Endothelial cell of umbilical vein (primary cell): ENCODE data around the gene TOM1L1. TPM values are rescaled to one million over a fixed set of nuclear protein-coding genes. Genes with fewer than 3 reads are reported as not detected.

ENCODE experiments used
- BruUV-seq: library from RNA; stranded (reverse); fragments of 400-500 nt; replicated peaks from 2 replicates; lab custom pipeline; 2021; lab: Mats Ljungman, UMichigan
- CTCF ChIA-PET: fragments of 300-600, 350-600 bp; sonication (Branson Sonifier 250); formaldehyde crosslinking; loops from one replicate; lab custom pipeline; 2021; ENCODE audit warnings: antibody characterized with exemption, inconsistent platforms; lab: Charles Lee
- POLR2A ChIA-PET: fragments of 300-600, 350-600 bp; sonication (Branson Sonifier 250); formaldehyde crosslinking; loops from one replicate; lab custom pipeline; 2021; ENCODE audit warnings: antibody characterized with exemption, inconsistent platforms; lab: Charles Lee
- DNase-seq: peaks from one replicate; pipeline ENCODE4 v3.0.0-alpha.2; 2011; ENCODE audit warnings: low read depth, low spot score
- FAIRE-seq: peaks from 2 replicates; lab custom pipeline; 2011; peaks lifted over from hg19 to GRCh38; lab: Jason Lieb, UNC
- H2AFZ ChIP-seq: 2 replicates; pipeline ENCODE4 v1.6.0; 2012; ENCODE audit warnings: low read depth, low read length, control low read depth, inconsistent platforms
- H3K27ac ChIP-seq: 2 replicates; pipeline ENCODE4 v1.5.1; 2011; ENCODE audit warnings: low read depth, mild to moderate bottlenecking, control low read depth, low read length, moderate library complexity; ENCODE audit not compliant: insufficient read depth
- H3K27me3 ChIP-seq, 2 experiments: 2 replicates each; pipeline versions ENCODE4 v1.6.0 to v1.6.1; 2011; ENCODE audit warnings: low read length in 2 of 2, mixed read lengths in 1 of 2; ENCODE audit not compliant: control insufficient read depth in 2 of 2, insufficient read depth in 2 of 2
- H3K36me3 ChIP-seq, 2 experiments: 2 replicates in 1 of 2; 3 replicates in 1 of 2; pipeline ENCODE4 v1.5.1; 2011; ENCODE audit warnings: low read length in 2 of 2, mild to moderate bottlenecking in 1 of 2, moderate library complexity in 1 of 2; ENCODE audit not compliant: control insufficient read depth in 2 of 2, insufficient read depth in 2 of 2; ENCODE audit errors: extremely low read depth in 1 of 2
- H3K4me1 ChIP-seq: 3 replicates; pipeline ENCODE4 v1.5.1; 2011; ENCODE audit warnings: mild to moderate bottlenecking, low read length; ENCODE audit not compliant: control insufficient read depth, insufficient read depth; ENCODE audit errors: extremely low read depth
- H3K4me2 ChIP-seq: 2 replicates; pipeline ENCODE4 v1.6.1; 2011; ENCODE audit warnings: low read length, control low read depth, mixed read lengths; ENCODE audit not compliant: insufficient read depth
- H3K4me3 ChIP-seq, 3 experiments: fragments of 200-600 bp in 1 of 3; sonication (generic), shearing (Covaris generic) in 1 of 3; replicated peaks in 1 of 3; 2 replicates each; pipeline ENCODE4 v1.5.1; 2011 to 2016; ENCODE audit warnings: control low read depth in 3 of 3, low read length in 3 of 3, mild to moderate bottlenecking in 2 of 3, inconsistent platforms in 1 of 3, low read depth in 1 of 3, moderate library complexity in 1 of 3; ENCODE audit not compliant: insufficient read depth in 1 of 3
- H3K79me2 ChIP-seq: 2 replicates; pipeline ENCODE4 v1.6.0; 2012; ENCODE audit warnings: low read length, inconsistent platforms; ENCODE audit not compliant: control insufficient read depth, insufficient read depth
- H3K9ac ChIP-seq: replicated peaks from 2 replicates; pipeline ENCODE3; 2011; ENCODE audit warnings: low read length, control low read depth; ENCODE audit not compliant: insufficient read depth; ENCODE audit errors: extremely low read depth
- H3K9me1 ChIP-seq: replicated peaks from 3 replicates; pipeline ENCODE4 v1.6.0; 2011; ENCODE audit warnings: mild to moderate bottlenecking, low read length; ENCODE audit not compliant: control insufficient read depth, insufficient read depth; ENCODE audit errors: extremely low read depth
- H3K9me3 ChIP-seq: replicated peaks from 2 replicates; pipeline ENCODE4 v1.5.1; 2012; ENCODE audit warnings: low read length, inconsistent platforms; ENCODE audit not compliant: control insufficient read depth, insufficient read depth
- H4K20me1 ChIP-seq: replicated peaks from 2 replicates; pipeline ENCODE3; 2011; ENCODE audit warnings: mild to moderate bottlenecking, low read length; ENCODE audit not compliant: control insufficient read depth, insufficient read depth; ENCODE audit errors: extremely low read depth
- EZH2 ChIP-seq: IDR thresholded peaks from 2 replicates; pipeline ENCODE4 v1.6.1; 2012; ENCODE audit warnings: borderline replicate concordance, low read depth, mild to moderate bottlenecking, moderate library complexity, low read length, inconsistent platforms; ENCODE audit not compliant: severe bottlenecking
- FOS ChIP-seq: IDR thresholded peaks from 2 replicates; pipeline ENCODE4 v1.6.1; 2011; ENCODE audit warnings: mild to moderate bottlenecking, low read length, moderate library complexity, borderline replicate concordance; ENCODE audit not compliant: insufficient read depth
- GATA2 ChIP-seq: IDR thresholded peaks from 2 replicates; pipeline ENCODE4 v1.7.0; 2011; ENCODE audit warnings: low read depth, mild to moderate bottlenecking, moderate library complexity, mixed read lengths, low read length; ENCODE audit not compliant: insufficient read length, insufficient read depth
- JUN ChIP-seq: IDR thresholded peaks from 2 replicates; pipeline ENCODE4 v1.6.1; 2011; ENCODE audit warnings: borderline replicate concordance, low read depth; ENCODE audit not compliant: insufficient read length, insufficient read depth
- MYC ChIP-seq: IDR thresholded peaks from one replicate; pipeline ENCODE4 v1.6.1; 2011; ENCODE audit warnings: mild to moderate bottlenecking, low read depth, low read length
- POLR2A ChIP-seq: IDR thresholded peaks from 2 replicates; pipeline ENCODE4 v1.6.1; 2012; ENCODE audit warnings: low read depth, mild to moderate bottlenecking, control low read depth, low read length
- POLR2AphosphoS5 ChIP-seq: IDR thresholded peaks from 2 replicates; pipeline ENCODE4 v1.6.1; 2012; ENCODE audit warnings: low read depth, mild to moderate bottlenecking, control low read depth, low read length, moderate library complexity; ENCODE audit not compliant: insufficient read depth
- dilution Hi-C: fragments of 300-500 bp; cut with MboI; formaldehyde crosslinking; loops from one replicate; pipeline ENCODE4 v1.15.0; 2019; ENCODE audit warnings: low sequenced_read_pairs; ENCODE audit not compliant: extremely low pct_ligation_motif_present
- intact Hi-C: fragments of 100-400 bp; cut with micrococcal nuclease; formaldehyde crosslinking; loops from one replicate; pipeline ENCODE4 v1.10.0; 2022
- polyA plus RNA-seq, 4 experiments: library from polyadenylated mRNA; depleted of rRNA in 3 of 4; stranded (reverse) in 3 of 4; unstranded in 1 of 4; fragments of >200 nt; gene quantifications; 2 replicates each; pipeline versions ENCODE4 v1.2.1 to v1.2.3, GENCODE V29; 2011 to 2012; ENCODE audit warnings: missing spikeins in 1 of 4
- total RNA-seq: library from RNA; stranded (reverse); gene quantifications from 2 replicates; pipeline ENCODE4 v1.2.3, GENCODE V29; 2021
- TF ChIP-seq, protein P1 (sequence below): IDR thresholded peaks from 2 replicates; pipeline ENCODE4 v1.6.1; 2011; ENCODE audit not compliant: insufficient read depth, insufficient read length
- TF ChIP-seq, protein P2 (sequence below), 2 donors: IDR thresholded peaks; 1 replicate in 1 of 2; 2 replicates in 1 of 2; pipeline ENCODE4 v1.5.1; 2011; ENCODE audit warnings: low read length in 2 of 2, mild to moderate bottlenecking in 2 of 2, moderate library complexity in 2 of 2, control low read depth in 1 of 2, inconsistent platforms in 1 of 2, low read depth in 1 of 2; ENCODE audit not compliant: insufficient read depth in 1 of 2; ENCODE audit errors: extremely low read depth in 1 of 2

The TOM1L1 gene
- total and polyA plus RNA-seq, 2 donors (not counting 3 experiments of a cell fraction or from before 2014, with no cell fraction given) = 0.44 to 0.60 TPM

DNA sequence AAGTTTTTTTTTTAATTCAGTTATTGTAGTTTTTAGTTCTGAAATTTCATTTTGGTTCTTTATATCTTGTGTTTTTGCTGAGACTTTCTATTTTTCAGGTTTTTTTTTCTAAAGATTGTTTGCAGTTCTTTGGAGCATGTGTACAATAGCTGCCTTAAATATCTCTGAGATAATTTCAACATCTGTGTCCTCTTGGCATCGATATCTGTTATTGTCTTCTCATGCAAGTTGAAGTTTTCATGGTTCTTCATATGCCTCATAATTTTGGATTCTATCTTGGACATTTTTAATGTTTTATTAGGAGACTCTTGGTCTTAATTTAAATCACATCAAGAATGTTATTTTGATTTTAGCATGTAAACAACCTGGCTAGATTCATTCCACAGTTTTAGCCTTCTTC is 45.0 kb downstream of the TOM1L1 start:
- Histone ChIP-seq H3K4me3 (no peak overlapping the region), H3K9ac (no peak overlapping the region), H3K9me1 (no peaks in the 10 kb centered on the region), H3K9me3 (no peaks in the 10 kb centered on the region), H4K20me1 (no peaks in the 10 kb centered on the region), H3K4me2 (no peak overlapping the region), H2AFZ (no peak overlapping the region), H3K4me1 (peaks cover 7% of the 10 kb centered on the region), H3K27ac (no peak overlapping the region), H3K79me2 (no peaks in the 10 kb centered on the region), H3K36me3 (no peaks in the 10 kb centered on the region), H3K27me3 (peaks cover 0 to 2% of the 10 kb centered on the region in 2 experiments)
- ChIA-PET POLR2A (interaction anchor here (0.7 kb wide), 1 partner anchor 10 kb away, joined by 3 read pairs; no protein-coding TSS in a partner anchor), CTCF (interaction anchor here (1.8 kb wide), 1 partner anchor 28 kb away, joined by 5 read pairs; no protein-coding TSS in a partner anchor)
- no TSS peak for BruUV-seq
- dilution Hi-C loops (no loop called here), intact Hi-C loops (no loop called here)
- no peak for FAIRE-seq
- TF ChIP-seq EZH2 (no peak), MYC (no peak), POLR2A (no peak), POLR2AphosphoS5 (no peak), GATA2 (no peak), JUN (no peak), FOS (no peak)
- TF ChIP-seq, protein P1, sequence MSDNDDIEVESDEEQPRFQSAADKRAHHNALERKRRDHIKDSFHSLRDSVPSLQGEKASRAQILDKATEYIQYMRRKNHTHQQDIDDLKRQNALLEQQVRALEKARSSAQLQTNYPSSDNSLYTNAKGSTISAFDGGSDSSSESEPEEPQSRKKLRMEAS = no peak
- TF ChIP-seq, protein P2, sequence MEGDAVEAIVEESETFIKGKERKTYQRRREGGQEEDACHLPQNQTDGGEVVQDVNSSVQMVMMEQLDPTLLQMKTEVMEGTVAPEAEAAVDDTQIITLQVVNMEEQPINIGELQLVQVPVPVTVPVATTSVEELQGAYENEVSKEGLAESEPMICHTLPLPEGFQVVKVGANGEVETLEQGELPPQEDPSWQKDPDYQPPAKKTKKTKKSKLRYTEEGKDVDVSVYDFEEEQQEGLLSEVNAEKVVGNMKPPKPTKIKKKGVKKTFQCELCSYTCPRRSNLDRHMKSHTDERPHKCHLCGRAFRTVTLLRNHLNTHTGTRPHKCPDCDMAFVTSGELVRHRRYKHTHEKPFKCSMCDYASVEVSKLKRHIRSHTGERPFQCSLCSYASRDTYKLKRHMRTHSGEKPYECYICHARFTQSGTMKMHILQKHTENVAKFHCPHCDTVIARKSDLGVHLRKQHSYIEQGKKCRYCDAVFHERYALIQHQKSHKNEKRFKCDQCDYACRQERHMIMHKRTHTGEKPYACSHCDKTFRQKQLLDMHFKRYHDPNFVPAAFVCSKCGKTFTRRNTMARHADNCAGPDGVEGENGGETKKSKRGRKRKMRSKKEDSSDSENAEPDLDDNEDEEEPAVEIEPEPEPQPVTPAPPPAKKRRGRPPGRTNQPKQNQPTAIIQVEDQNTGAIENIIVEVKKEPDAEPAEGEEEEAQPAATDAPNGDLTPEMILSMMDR (IDR thresholded peaks at IDR 0.05; ENCODE audit: extremely low read depth in 1 of 2, insufficient read depth in 1 of 2, low read depth in 1 of 2, low read length in 2 of 2) = no peak
- no peak for DNase-seq
